ENCODE results near the gene AOPEP. TPM values are rescaled to one million over a fixed set of nuclear protein-coding genes. Genes with fewer than 3 reads are reported as not detected.

The AOPEP gene
- total RNA-seq, 2 experiments from 2014 or later: 9.5 TPM

- peaks cover 1% of the 10 kb centered on the region for H3K4me1 Mint-ChIP-seq
- H3K27ac Mint-ChIP-seq: no peak overlapping the region
- POLR2A ChIA-PET: no interaction called here
- H3K27me3 Mint-ChIP-seq: no peaks in the 10 kb centered on the region
- peaks cover 1% of the 10 kb centered on the region for H3K36me3 Mint-ChIP-seq
- ATAC-seq (ENCODE audit: low read depth) (no peak), DNase-seq (no peak)
- H3K9me3 Mint-ChIP-seq: no peaks in the 10 kb centered on the region
- no peak overlapping the region for H3K4me3 Mint-ChIP-seq
These were observed 400.2 kb downstream of the AOPEP start for GRCh38 chr9:95126739-95127138.

- Mint-ChIP-seq H3K4me1 (peaks cover 1% of the 10 kb centered on the region), H3K27ac (no peak overlapping the region), H3K27me3 (no peaks in the 10 kb centered on the region), H3K36me3 (peaks cover 1% of the 10 kb centered on the region), H3K9me3 (no peaks in the 10 kb centered on the region), H3K4me3 (no peak overlapping the region)
- DNase-seq (peak; percentile 79), ATAC-seq (ENCODE audit: low read depth) (peak; percentile 90)
- POLR2A ChIA-PET: no interaction called here
These were observed 401.0 kb downstream of the AOPEP start for GRCh38 chr9:95127249-95128176.

GRCh38 chr9:95128177-95128524 is 401.7 kb downstream of the AOPEP start:
- Mint-ChIP-seq H3K36me3 (peaks cover 1% of the 10 kb centered on the region), H3K4me1 (peaks cover 1% of the 10 kb centered on the region), H3K27me3 (no peaks in the 10 kb centered on the region), H3K9me3 (no peaks in the 10 kb centered on the region), H3K4me3 (no peak overlapping the region), H3K27ac (no peak overlapping the region)
- no peak for DNase-seq
- no peak for ATAC-seq (ENCODE audit: low read depth)
- POLR2A ChIA-PET: no interaction called here

GRCh38 chr9:95129476-95130291 is 403.2 kb downstream of the AOPEP start:
- DNase-seq (no peak), ATAC-seq (ENCODE audit: low read depth) (no peak)
- peaks cover 1% of the 10 kb centered on the region for H3K4me1 Mint-ChIP-seq
- H3K9me3 Mint-ChIP-seq: no peaks in the 10 kb centered on the region
- H3K36me3 Mint-ChIP-seq: peaks cover 1% of the 10 kb centered on the region
- no peak overlapping the region for H3K27ac Mint-ChIP-seq
- POLR2A ChIA-PET: no interaction called here
- H3K27me3 Mint-ChIP-seq: no peaks in the 10 kb centered on the region
- H3K4me3 Mint-ChIP-seq: no peak overlapping the region

- POLR2A ChIA-PET: no interaction called here
- H3K4me1 Mint-ChIP-seq: peaks cover 1% of the 10 kb centered on the region
- no peak for DNase-seq
- H3K36me3 Mint-ChIP-seq: peaks cover 1% of the 10 kb centered on the region
- H3K27me3 Mint-ChIP-seq: no peaks in the 10 kb centered on the region
- H3K9me3 Mint-ChIP-seq: no peaks in the 10 kb centered on the region
- H3K27ac Mint-ChIP-seq: no peak overlapping the region
- no peak for ATAC-seq (ENCODE audit: low read depth)
- no peak overlapping the region for H3K4me3 Mint-ChIP-seq
These were observed 404.0 kb downstream of the AOPEP start for GRCh38 chr9:95130484-95130883.

- no peaks in the 10 kb centered on the region for H3K9me3 Mint-ChIP-seq
- no peak overlapping the region for H3K4me3 Mint-ChIP-seq
- peaks cover 1% of the 10 kb centered on the region for H3K36me3 Mint-ChIP-seq
- DNase-seq (peak; percentile 51), ATAC-seq (ENCODE audit: low read depth) (no peak)
- peaks cover 1% of the 10 kb centered on the region for H3K4me1 Mint-ChIP-seq
- no peaks in the 10 kb centered on the region for H3K27me3 Mint-ChIP-seq
- POLR2A ChIA-PET: no interaction called here
- no peak overlapping the region for H3K27ac Mint-ChIP-seq
These were observed 404.8 kb downstream of the AOPEP start for GRCh38 chr9:95131023-95131943.

GRCh38 chr9:95132366-95133324 is 406.1 kb downstream of the AOPEP start:
- H3K4me3 Mint-ChIP-seq: no peak overlapping the region
- H3K27ac Mint-ChIP-seq: no peak overlapping the region
- no peak for DNase-seq
- H3K9me3 Mint-ChIP-seq: no peaks in the 10 kb centered on the region
- no peak for ATAC-seq (ENCODE audit: low read depth)
- POLR2A ChIA-PET: no interaction called here
- no peaks in the 10 kb centered on the region for H3K27me3 Mint-ChIP-seq
- H3K36me3 Mint-ChIP-seq: peaks cover 1% of the 10 kb centered on the region
- no peaks in the 10 kb centered on the region for H3K4me1 Mint-ChIP-seq

- POLR2A ChIA-PET: no interaction called here
- H3K27me3 Mint-ChIP-seq: no peaks in the 10 kb centered on the region
- ATAC-seq (ENCODE audit: low read depth) (no peak), DNase-seq (no peak)
- H3K4me3 Mint-ChIP-seq: no peak overlapping the region
- peaks cover 1% of the 10 kb centered on the region for H3K36me3 Mint-ChIP-seq
- no peaks in the 10 kb centered on the region for H3K9me3 Mint-ChIP-seq
- H3K4me1 Mint-ChIP-seq: no peaks in the 10 kb centered on the region
- no peak overlapping the region for H3K27ac Mint-ChIP-seq
These were observed 406.8 kb downstream of the AOPEP start for GRCh38 chr9:95133325-95133705.

- Mint-ChIP-seq H3K4me1 (no peaks in the 10 kb centered on the region), H3K27ac (no peak overlapping the region), H3K27me3 (no peaks in the 10 kb centered on the region), H3K9me3 (no peaks in the 10 kb centered on the region), H3K4me3 (no peak overlapping the region), H3K36me3 (peaks cover 1% of the 10 kb centered on the region)
- DNase-seq: no peak
- no peak for ATAC-seq (ENCODE audit: low read depth)
- POLR2A ChIA-PET: no interaction called here
These were observed 408.0 kb downstream of the AOPEP start for GRCh38 chr9:95134457-95134881.

GRCh38 chr9:95135756-95136155 is 409.3 kb downstream of the AOPEP start:
- Mint-ChIP-seq H3K36me3 (no peaks in the 10 kb centered on the region), H3K4me1 (no peaks in the 10 kb centered on the region), H3K4me3 (no peak overlapping the region), H3K9me3 (no peaks in the 10 kb centered on the region), H3K27ac (no peak overlapping the region), H3K27me3 (no peaks in the 10 kb centered on the region)
- POLR2A ChIA-PET: no interaction called here
- DNase-seq: no peak
- no peak for ATAC-seq (ENCODE audit: low read depth)
